Vagina (tissue), 2 donors: Measurements from ENCODE around the gene ZSCAN21.

ENCODE experiments used
- POLR2AphosphoS5 ChIP-seq, 2 donors: sonication (generic); formaldehyde crosslinking; IDR thresholded peaks; one replicate each; pipeline ENCODE4 v1.9.0; 2017; ENCODE audit warnings: antibody characterized with exemption in 2 of 2, mild to moderate bottlenecking in 2 of 2, low read depth in 1 of 2; ENCODE audit not compliant: insufficient read depth in 1 of 2
- TF ChIP-seq, protein P1 (sequence below), 3 experiments: fragments of 450-650 bp in 2 of 3; fragments of 200-600 bp in 1 of 3; sonication (generic) in 1 of 3; IDR thresholded peaks; one replicate each; pipeline ENCODE4 v1.5.1; 2017 to 2019; ENCODE audit warnings: antibody characterized with exemption in 3 of 3, mild to moderate bottlenecking in 2 of 3, moderate library complexity in 2 of 3

DNA sequence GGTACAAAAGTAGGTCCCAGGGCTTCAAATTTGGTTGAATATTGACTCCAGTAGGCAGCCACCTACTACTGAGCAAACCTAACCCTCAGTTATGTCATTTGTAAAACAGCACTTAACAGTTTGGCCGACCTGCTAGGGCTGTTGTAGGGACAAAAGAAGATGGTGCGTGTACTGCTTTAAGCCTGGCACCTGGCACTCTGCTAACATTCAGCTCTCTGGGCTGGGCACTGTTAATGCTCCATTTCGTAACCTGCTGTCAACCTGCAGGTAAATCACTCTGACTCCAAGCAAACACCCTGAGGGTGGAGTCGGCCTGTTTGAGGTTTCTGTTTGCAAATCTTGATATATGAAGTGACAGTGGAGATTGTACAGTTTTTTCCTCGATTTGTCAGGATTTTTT, 27.0 kb upstream of the ZSCAN21 start:
- TF ChIP-seq, protein P1, sequence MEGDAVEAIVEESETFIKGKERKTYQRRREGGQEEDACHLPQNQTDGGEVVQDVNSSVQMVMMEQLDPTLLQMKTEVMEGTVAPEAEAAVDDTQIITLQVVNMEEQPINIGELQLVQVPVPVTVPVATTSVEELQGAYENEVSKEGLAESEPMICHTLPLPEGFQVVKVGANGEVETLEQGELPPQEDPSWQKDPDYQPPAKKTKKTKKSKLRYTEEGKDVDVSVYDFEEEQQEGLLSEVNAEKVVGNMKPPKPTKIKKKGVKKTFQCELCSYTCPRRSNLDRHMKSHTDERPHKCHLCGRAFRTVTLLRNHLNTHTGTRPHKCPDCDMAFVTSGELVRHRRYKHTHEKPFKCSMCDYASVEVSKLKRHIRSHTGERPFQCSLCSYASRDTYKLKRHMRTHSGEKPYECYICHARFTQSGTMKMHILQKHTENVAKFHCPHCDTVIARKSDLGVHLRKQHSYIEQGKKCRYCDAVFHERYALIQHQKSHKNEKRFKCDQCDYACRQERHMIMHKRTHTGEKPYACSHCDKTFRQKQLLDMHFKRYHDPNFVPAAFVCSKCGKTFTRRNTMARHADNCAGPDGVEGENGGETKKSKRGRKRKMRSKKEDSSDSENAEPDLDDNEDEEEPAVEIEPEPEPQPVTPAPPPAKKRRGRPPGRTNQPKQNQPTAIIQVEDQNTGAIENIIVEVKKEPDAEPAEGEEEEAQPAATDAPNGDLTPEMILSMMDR (IDR thresholded peaks at IDR 0.05): no peak
- peak in 1 of 2 donors; percentile 67 for TF ChIP-seq POLR2AphosphoS5 (IDR thresholded peaks at IDR 0.05; ENCODE audit: insufficient read depth in 1 of 2, low read depth in 1 of 2)
